Colon (tissue), 2 donors: ENCODE results near the gene KRT86.

Experiments used
- FAIRE-seq: peaks from 2 replicates; lab custom pipeline; 2012; peaks lifted over from hg19 to GRCh38; lab: Jason Lieb, UNC
- donor health status: control.
- donor health status: control.

KRT86 gene

DNA sequence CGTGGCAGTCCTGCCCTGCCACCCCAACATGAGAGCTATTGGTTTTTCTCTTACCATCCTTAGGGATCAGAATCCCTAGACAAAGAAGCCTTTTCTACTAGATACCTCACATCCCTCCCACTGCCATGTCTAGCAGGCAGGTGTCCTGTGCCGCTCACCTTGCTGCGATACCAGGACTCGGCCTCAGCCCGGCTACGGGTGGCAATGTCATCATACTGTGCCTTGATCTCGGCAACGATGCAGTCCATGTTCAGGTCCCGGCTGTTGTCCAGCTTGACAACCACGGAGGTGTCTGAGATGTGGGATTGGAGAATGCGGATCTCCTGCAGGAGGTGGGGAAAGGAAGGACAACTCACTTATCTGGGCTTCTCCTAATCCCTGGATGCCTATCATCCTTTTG is 42.3 kb downstream of the KRT86 start:
- no peak for FAIRE-seq

DNA sequence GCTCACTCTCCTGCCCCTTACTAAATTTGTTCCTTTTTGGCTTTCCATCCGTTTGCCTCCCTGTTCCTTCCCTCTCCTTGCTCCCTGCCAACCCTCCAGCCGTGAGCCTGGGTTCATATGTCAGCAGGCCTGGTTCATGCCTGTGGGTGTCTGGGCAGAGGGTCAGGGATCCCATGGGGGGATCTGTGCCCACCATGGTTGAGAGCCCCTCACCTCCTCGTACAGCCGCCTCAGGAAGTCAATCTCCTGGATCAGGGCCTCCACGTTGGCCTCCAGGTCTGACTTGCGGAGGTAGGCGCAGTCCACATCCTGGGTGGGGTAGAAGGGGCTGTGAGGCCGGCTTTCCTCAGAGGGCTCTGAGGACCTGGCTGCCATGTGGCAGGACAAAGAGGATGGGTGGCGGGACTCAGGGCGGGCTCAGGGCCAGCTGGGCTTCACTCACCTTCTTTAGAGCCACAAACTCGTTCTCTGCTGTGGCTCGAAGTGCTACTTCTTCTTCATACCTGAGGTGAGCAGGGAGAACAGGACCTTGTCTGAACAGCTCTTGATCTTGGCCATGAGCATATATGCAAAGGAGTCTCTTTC is 43.1 kb downstream of the KRT86 start:
- FAIRE-seq, result no peak

DNA sequence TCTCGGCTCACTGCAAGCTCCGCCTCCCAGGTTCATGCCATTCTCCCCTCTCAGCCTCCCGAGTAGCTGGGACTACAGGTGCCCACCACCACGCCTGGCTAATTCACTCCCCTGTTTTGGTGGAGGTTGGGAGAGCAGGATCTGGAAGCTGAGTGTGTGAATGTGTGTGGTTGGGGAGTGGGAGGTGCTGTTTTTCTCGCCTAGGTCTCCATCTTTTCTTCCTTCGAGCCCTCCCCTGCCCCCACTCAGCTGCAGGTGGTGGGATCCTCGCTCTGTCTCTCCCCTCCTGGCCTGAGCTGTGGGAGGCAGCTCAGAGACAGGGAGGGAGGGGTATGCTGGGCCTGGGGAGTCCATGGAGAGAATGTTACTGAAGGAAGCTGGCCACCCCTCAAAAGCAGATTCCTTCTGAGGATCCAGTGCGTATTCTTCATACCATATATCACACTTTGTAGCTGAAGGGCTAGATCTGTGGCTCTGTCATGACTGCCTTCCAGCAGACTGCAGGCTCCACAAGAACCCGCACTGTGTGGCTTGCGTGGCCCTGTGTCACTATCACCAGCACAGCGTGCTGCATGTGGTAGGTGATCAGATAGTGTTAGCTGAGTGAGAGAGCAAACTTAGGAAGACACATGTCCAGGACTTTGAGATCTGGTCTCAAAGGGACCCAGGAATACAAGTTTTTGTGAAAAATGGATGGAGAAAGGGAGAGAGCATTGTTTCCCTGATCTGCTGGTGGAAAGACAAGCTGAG is 44.0 kb downstream of the KRT86 start:
- no peak for FAIRE-seq

DNA sequence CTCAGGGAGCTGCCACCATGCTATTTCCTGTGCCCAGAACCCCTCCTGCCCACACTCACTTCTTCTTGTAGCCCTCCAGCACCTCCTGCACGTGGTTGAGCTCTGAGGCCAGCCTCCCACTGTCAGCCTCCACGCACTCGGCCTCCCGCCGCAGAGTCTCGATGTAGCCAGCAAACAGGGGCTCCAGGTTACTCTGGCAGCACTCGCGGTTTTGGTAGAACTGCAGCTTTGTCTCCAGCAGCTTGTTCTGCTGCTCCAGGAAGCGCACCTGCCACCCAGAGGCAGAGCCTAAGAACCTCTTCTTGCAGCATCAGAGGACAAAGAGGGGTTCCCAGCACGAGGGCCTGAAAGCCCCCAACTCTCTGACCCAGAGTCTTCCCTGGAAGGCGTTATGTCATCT is 44.7 kb downstream of the KRT86 start:
- FAIRE-seq, result no peak

DNA sequence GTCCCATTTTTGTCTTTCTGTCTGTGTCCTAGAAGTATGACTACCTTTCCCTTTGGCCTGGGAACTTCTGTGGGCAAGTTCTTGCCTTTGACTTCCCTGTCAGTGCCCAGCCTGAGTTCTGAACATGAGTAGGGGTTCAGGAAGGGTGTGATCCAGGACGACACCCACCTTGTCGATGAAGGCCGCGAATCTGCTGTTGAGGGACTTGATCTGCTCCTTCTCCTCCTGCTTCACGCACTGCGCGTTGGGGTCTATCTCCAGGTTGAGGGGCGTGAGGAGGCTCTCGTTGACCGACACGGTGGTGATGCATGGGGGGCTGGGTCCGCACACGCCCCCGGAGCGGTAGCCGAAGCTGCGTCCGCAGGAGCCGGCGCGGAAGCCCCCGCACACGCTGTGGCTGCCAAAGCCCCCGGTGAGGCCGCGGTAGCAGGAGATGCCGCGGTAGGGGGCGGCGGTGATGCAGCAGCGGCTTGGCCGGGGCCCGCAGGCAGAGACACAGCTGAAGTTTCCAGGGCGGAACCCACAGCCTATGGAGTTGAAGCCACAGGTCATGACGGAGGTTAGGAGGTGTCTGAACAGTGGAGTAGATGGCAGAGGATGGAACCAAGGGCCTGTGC is 46.4 kb downstream of the KRT86 start, which contains the start of gene KRT83:
KRT83 (minus strand) TSS at position 615 of the 617 bp plus-strand sequence; CDS start at position 552, 63 bp downstream.
- FAIRE-seq, result no peak

DNA sequence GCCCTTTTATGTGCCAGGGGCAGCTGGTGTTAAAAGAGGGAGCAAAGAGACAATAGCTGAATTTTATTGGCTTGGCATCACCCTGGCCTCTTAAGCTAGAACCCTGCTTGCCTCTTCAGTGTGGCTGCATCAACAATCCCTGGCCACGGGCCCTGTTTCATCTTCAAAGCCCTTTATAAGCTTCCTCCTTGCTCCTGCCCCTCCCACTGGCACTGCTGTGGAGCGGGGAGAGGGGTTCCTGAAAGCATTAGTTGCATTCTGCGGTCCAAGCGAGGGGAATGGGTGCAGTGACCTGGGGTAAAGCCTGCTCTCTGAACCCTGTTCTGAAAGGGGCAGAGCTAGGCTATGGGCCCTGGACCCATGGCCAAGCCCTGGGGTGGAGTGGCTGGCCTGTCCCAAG is 47.0 kb downstream of the KRT86 start:
- no peak for FAIRE-seq

DNA sequence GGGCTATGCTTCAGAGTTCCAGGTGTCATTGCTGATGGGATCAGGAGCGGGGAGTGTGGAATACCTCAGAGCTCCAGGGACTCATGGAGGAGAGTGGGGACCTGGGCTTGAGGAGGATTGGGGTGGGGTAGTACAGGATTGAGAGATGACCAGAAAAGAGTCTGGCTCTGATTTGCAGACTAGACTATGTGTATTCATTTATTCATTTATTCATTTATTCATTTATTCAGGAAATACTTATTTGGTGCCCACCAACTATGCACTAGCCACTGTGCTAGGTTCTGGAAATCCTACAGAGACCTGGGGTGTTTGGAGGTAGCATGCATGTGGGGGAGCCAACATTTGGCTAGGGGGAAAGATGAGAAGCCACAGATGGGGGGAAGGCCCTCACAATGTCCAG is 47.6 kb downstream of the KRT86 start:
- FAIRE-seq, result no peak

DNA sequence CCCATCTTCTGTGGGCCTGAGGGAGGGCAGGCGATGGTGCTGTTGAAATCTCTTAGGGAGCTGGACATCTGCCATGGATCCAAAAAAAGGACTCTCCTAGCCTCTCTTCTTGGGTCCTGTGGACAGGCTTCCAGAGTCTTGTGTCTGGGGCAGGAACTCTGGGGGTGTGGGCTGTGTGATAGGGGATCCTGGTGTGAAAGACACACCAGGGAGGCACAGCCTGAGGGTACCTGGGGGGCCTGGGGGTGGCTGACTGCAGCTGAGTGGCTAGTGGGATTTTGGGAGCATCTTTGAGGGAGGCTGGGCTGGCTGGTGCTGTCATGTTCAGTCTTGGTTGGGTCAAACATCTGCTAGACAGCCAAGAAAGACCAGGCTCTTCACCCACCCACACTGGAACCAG is 48.6 kb downstream of the KRT86 start:
- no peak for FAIRE-seq

DNA sequence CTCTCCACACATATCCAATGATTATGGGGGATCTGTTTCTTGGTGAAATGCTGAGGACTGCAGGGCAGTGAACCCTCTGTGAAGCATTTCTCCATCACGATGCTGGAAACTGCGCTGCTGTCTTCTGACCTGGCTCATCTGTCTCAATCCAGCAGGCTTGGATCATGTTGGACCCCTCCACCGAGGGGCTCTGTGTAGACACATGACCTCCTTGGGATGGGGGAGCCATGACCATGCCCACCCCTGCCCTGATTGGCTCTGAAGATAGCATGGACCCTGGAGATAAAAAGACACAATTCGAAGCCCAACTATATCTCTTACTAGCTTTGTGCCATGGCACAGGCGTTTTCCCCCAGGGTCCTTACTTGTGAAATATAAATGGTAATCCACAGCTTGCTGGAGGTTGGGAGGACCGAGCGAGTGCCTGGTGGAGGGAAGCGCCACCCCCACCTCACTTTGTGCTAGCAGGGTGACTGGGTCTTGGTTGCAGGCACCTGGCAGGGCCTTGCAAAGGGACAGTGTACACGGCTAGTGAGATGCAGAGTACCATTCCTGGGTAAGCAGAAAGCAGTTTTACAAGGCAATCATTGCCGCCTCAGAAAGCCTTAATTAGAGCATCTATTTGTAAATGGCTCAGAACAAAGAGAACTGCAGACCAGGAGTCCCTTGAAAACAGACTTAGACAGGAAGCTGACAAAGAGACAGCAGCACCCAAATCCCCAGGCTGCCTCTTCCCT is 49.1 kb downstream of the KRT86 start:
- no peak for FAIRE-seq

DNA sequence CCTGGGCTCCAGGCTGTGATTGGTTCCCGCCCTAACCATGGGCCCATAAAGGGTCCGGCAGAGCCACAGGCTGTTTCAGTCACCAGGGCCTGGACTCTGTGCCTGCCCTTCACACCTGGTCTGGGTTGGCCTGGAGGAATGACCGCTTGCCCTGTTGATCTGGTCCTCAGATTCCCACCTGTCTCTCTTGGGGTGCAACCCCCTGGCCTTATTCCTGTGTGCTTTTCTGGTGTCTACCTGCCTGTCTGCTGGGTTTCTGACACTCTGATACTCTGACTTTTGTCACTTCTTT is 49.7 kb downstream of the KRT86 start:
- FAIRE-seq, result no peak

DNA sequence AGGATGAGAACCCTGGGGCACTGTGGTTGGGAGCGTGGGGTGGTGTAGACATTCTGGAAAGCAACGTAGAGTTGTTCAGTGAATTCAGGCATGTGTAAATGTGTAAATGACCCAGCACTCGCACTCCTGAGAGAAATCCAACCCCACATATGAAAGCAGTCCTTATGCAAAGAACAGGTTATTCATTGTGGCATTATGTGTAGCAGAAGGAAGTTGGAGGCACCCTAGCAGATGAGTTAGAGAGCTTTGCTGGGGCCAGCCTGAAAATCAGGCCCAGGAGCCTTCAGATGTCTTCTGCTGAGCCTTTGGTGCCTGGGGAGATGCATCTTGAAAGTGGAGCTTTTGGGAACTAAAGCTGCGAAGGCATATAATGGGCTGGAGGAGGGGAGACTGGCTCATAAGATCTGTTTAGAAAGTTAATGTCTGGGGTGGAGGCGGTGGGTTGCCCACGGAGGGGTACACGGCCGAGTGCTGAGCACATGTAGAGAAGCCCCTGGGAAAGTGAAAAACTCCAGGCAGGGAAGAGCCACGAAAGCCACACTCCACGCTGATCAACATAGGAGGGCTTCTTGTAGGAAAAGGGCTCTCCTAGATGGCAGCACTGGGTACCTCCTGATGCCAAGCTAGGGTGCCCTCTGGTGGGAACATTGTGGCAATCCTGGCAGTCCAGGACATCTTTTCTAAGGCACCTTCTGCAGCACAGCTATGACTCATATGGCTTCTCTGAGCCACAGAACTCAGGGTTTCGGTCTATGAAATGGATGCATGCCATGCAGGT is 52.8 kb downstream of the KRT86 start:
- FAIRE-seq, result no peak

DNA sequence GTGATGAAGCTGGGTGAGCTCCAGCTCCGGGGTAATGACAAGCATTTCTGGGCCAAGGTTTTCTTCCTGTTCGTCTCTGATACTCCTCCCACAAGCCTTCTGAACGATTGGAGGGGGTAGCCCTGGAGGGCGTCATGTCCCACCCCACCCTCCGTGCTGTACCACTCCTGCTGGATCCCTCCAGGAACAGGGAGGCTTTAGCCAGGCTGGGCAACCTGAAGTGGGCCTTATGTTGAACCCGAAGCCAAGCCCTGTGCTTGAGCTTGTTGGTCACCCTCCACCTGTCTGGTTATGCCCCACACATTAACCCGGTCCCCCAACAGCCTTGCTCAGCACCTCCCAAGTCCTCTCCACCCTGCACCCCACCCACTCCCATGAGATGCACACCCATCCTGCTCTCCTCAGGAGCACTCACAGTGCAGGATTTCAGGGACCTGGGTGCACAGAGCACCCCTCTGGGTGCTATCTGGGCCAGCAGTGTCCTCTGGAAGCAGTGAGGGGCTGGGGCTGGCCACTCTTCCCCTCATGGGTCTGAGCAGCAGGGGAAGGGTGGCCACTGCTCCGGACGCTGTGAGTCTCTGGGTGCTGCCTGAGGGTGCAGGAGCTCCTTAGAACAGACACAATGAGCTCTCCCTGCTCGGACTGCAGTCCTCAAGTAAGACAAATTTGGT is 53.5 kb downstream of the KRT86 start:
- FAIRE-seq, result no peak

DNA sequence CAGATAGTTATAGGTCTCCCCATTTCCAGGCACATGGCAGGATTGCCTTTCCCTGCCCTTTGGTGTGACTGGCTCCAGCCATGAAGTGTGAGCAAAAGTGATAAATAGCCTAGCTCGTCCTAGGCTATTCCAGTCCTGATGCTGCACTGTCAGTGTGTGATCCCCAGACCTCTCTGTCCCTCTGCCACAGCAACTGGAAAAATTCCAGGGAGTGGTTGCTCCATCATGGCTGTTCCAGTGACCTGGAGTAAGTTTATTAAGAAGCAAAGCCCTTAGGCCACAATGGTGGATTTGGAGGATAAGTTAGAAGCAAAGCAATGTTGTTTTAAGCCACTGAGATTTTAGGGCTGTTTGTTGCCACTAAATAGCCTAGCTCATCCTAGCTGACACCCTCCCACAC is 56.6 kb downstream of the KRT86 start:
- no peak for FAIRE-seq

DNA sequence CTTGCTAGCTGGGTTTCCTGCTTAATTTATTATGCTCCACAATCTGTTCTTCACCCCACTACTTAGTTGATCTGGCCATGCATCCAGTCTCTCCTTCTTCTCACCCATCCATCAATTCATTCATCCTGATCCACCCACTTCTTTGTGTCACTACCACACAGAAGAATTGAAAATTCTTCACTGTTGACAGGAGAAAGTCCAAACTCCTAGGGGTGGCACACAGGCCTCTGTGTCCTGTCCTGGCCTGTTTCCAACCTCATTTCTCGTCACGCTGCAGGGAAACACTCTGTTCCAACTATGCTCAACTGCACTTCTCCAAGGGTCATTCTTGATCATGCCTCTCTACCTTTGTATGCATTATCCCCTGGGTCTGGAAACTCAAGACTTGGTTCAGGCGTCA is 57.4 kb downstream of the KRT86 start:
- FAIRE-seq, result no peak

DNA sequence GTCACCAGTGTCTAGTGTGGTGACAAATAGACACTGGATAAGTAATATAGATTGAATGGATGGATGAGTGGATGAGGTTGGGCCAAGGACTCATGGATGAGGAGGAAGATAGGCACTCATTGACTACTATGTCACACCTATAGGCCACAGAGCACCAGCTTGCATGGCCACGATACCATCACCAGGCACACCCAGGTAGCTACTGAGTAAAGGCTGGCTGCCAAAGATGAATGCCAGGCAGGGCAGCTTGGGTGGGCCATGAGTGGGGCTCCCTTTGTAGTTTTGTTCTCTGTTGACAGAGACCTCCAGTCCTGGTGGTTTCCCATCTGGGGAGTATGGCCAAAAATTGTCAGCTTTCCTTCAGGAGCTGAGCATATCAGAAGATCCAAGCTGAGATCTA is 57.9 kb downstream of the KRT86 start:
- FAIRE-seq, result no peak

DNA sequence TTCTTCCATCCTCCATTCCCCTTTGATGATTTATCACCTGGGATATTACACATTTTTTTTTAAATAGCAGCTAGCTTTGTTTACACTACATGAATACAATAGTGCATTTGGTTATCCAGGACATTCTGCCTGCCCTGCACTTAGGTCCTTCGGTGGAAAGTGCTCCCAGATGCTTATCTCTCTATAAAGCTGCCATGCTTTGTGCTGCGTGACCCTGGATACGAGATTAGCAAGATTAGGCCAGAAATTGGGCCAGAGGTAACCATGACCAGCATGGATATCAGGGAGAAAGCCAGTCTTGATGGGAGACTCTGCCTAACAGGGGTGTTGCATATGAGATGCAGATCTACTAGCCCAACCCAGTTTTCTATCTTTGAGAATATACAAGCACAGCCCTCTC is 58.9 kb downstream of the KRT86 start:
- FAIRE-seq, result no peak

DNA sequence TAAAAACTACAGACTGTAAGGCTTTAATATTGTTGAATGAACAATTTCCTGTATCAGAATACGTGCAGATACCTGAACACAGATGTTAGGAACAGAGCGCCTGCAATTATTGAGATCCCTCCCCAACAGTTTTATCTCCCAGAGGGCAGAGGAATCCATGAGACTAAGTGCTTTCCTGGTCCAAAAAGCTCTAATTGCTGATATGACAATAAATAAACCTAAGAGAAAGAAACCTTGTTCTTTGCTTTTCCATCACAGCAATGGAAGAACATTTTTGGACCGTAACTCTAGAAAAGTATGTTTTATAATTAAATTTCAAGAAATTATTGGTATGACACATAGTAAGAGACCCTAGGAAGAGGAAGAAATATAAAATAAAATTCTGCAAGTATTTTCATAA is 59.7 kb downstream of the KRT86 start:
- FAIRE-seq, result no peak

DNA sequence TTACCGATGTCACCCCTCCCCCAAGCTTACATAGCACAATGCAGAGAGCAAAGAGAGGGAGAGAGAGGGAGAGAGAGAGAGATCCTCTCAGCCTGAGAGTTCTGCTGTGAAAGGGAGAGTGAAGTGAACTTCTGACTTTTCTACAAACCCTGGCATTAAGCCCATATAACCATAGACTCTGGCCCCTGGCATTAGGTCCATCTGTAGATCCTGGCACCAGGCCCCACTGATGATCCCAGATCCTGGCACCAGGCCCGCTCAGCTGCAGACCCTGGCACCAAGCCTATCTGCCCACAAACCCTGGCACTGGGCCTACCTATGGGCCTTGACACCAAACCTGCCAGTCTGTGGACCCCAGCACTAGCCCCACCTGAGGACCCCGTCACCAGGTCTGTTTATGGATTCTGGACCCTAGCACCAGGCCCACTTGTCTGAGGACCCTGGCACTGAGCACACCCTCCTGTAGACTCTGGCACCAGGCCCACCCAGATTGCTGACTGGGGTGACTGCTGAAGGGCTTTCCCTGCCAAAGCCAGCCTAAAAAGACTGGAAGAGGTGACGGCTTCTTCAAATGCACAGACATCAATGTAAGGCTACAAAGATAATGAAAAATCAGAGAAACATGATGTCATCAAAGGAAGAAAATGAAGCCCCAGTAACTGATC is 61.3 kb downstream of the KRT86 start:
- no peak for FAIRE-seq

DNA sequence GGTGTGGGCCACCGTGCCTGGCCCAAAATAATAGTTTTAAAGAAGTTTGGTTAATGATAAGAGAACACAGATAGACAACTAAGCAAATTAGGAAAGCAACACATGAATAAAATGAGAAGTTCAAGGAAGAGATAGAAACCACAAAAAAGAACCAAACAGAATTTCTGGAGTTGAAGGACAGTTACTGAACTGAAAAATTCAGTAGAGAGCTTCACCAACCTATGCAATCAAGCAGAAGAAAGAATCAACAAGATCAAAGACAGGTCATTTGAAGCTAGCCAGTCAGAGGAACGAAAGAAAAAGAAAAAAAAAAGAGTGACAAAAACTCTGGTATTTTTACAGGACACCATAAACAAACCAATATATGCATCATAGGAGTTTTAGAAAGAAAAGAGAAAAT is 62.2 kb downstream of the KRT86 start:
- FAIRE-seq, result no peak

DNA sequence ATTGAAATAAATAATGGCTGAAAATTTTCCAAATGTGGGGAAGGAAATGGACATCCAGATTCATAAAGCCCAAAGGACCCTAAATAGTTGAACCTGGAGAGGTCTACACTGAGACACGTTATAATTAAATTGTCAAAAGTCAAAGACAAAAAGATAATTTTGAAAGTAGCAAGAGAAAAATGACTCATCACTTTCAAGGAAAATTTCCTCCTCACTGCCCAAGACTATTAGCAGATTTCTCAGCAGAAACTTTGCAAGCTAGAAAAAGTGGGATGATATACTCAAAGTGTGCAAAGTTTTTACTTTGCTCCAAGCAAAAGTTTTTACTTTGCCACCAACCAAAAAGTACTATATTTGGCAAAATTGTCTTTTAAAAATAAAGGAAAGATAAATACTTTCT is 62.6 kb downstream of the KRT86 start:
- FAIRE-seq, result no peak

DNA sequence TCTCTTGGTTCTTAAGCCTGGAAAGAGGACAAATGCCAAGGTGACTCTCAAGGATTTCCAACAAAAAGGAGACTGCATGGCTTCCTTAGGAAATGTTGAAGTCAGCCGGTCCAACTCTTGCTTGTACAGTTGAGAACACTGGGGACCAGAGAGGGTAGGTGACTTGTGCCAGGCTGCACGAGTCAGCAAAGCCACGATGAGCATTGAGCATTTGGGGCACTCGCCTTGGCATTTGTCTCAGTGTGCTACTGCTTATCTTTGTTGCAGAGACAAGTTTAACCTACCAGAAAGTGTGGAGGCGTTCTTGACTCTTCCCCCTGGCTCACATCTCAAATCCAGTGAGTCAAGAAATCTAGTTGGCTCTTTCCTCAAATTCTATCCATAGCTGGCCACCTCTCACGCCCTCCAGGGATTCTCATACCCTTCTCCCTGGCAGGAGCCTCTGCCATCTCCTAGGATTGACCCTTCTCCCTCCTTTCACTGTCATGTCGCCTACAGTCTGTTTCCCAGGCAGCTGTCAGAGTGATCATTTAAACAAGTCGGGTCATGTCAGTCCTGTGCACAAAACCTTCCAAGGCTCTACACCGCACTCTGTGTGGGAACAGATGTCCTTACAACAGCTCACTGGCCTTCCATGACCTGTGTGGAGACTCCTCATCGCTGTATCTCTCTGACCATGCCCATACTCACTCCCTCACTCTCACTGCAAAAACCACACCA is 64.0 kb downstream of the KRT86 start:
- no peak for FAIRE-seq
